Raji (cell line): ENCODE data around the gene MYL12A.

ENCODE experiments used
- POLR2A ChIP-seq: IDR thresholded peaks from 2 replicates; pipeline ENCODE4 v1.6.1; 2011; ENCODE audit warnings: low read depth, low read length, control low read depth; ENCODE audit not compliant: insufficient read depth

The MYL12A gene

GRCh38 chr18:3219631-3220335 lies 27.8 kb upstream of the MYL12A start, which contains the start of gene MYOM1:
Gene MYOM1 (minus strand): TSS chr18:3219968. CDS start chr18:3215223, 4,745 bp downstream.
- TF ChIP-seq POLR2A = no peak

GRCh38 chr18:3221496-3221895 lies 26.1 kb upstream of the MYL12A start:
- TF ChIP-seq POLR2A = no peak

- TF ChIP-seq POLR2A = no peak
These were observed 24.2 kb upstream of the MYL12A start for GRCh38 chr18:3223356-3223755.

GRCh38 chr18:3224223-3224622 lies 23.4 kb upstream of the MYL12A start:
- no peak for TF ChIP-seq POLR2A

GRCh38 chr18:3225588-3225987 lies 22.0 kb upstream of the MYL12A start:
- TF ChIP-seq POLR2A = no peak

GRCh38 chr18:3226048-3226447 lies 21.6 kb upstream of the MYL12A start:
- no peak for TF ChIP-seq POLR2A

GRCh38 chr18:3230401-3231334 lies 16.9 kb upstream of the MYL12A start:
- TF ChIP-seq POLR2A = no peak

- no peak for TF ChIP-seq POLR2A
These were observed 14.6 kb upstream of the MYL12A start for GRCh38 chr18:3233004-3233403.

- TF ChIP-seq POLR2A = no peak
These were observed 14.0 kb upstream of the MYL12A start for GRCh38 chr18:3233433-3234168.

- no peak for TF ChIP-seq POLR2A
These were observed 13.1 kb upstream of the MYL12A start for GRCh38 chr18:3234457-3234856.

- no peak for TF ChIP-seq POLR2A
These were observed 11.8 kb upstream of the MYL12A start for GRCh38 chr18:3235846-3236245.

GRCh38 chr18:3236470-3236869 lies 11.1 kb upstream of the MYL12A start:
- no peak for TF ChIP-seq POLR2A

- TF ChIP-seq POLR2A = no peak
These were observed 8.9 kb upstream of the MYL12A start for GRCh38 chr18:3238742-3239141.

GRCh38 chr18:3245185-3245564 lies 2.4 kb upstream of the MYL12A start:
- TF ChIP-seq POLR2A = no peak

GRCh38 chr18:3245853-3246634 lies 1.6 kb upstream of the MYL12A start:
- no peak for TF ChIP-seq POLR2A

- TF ChIP-seq POLR2A = no peak
These were observed 864 bp upstream of the MYL12A start for GRCh38 chr18:3246635-3247239.
